Mucosa of descending colon (tissue), 3 donors: Measurements from ENCODE around the gene SLX9. TPM values are rescaled to one million over a fixed set of nuclear protein-coding genes. Genes with fewer than 3 reads are reported as not detected.

Experiments used
- ATAC-seq: fragments of 200-7000 bp; cut with Tn5 transposase; one replicate; pipeline ENCODE4 v1.9.1; 2020; ENCODE audit warnings: mild to moderate bottlenecking, moderate library complexity
- DNase-seq, 3 donors: peaks; one replicate each; pipeline ENCODE4 v3.0.0-alpha.2; 2020
- H3K36me3 ChIP-seq: fragments of 200-600 bp; one replicate; pipeline ENCODE4 v1.8.0; 2021; ENCODE audit warnings: low read depth, mild to moderate bottlenecking
- H3K4me1 ChIP-seq: fragments of 200-600 bp; one replicate; pipeline ENCODE4 v1.8.0; 2021; ENCODE audit warnings: low read depth, mild to moderate bottlenecking
- H3K4me3 ChIP-seq: fragments of 200-600 bp; one replicate; pipeline ENCODE4 v1.8.0; 2021; ENCODE audit warnings: mild to moderate bottlenecking
- H3K9me3 ChIP-seq: fragments of 200-600 bp; one replicate; pipeline ENCODE4 v1.8.0; 2021; ENCODE audit warnings: mild to moderate bottlenecking
- CTCF ChIP-seq: fragments of 200-600 bp; IDR thresholded peaks from one replicate; pipeline ENCODE4 v1.8.0; 2022; ENCODE audit warnings: antibody characterized with exemption, mild to moderate bottlenecking
- intact Hi-C, 2 donors: fragments of 100-400 bp; cut with DNase I in 1 of 2; cut with micrococcal nuclease in 1 of 2; formaldehyde crosslinking; loops; one replicate each; pipeline versions ENCODE4 v1.11.0 to v1.11.1; 2022; cut with DNase I, micrococcal nuclease
- total RNA-seq, 3 donors: library from RNA; stranded (reverse); fragmentation: NEBNext Ultra II Directional in 2 of 3; extraction: Animal tissue kit (Norgen Biotek cat#: 25700) in 2 of 3; gene quantifications; one replicate each; pipeline versions ENCODE4 v1.2.1 to v1.2.4, GENCODE V29; 2021 to 2023
- donor health status: DM: no; HTN: no; CAD: no; lungs with moderate emphysema.
- donor health status: DM: no; HTN: no; CAD: no.
- donor health status: DM: no; HTN: yes; CAD: no.

Gene SLX9
- total RNA-seq, 3 donors from 2014 or later, result 19.8 to 42.2 (median 20.9) TPM

GRCh38 chr21:45006536-45007095 lies 66.8 kb downstream of the SLX9 start:
- no peak for ATAC-seq
- Histone ChIP-seq H3K9me3 (no peaks in the 10 kb centered on the region), H3K4me1 (no peaks in the 10 kb centered on the region), H3K4me3 (no peak overlapping the region), H3K36me3 (no peaks in the 10 kb centered on the region)
- no peak for TF ChIP-seq CTCF
- intact Hi-C loops, result no loop called here
- no peak for DNase-seq

GRCh38 chr21:45009616-45010015 lies 69.8 kb downstream of the SLX9 start:
- Histone ChIP-seq H3K4me3 (no peak overlapping the region), H3K36me3 (no peaks in the 10 kb centered on the region), H3K9me3 (no peaks in the 10 kb centered on the region), H3K4me1 (no peaks in the 10 kb centered on the region)
- no peak for ATAC-seq
- intact Hi-C loops, result no loop called here
- TF ChIP-seq CTCF, result no peak
- DNase-seq, result no peak

GRCh38 chr21:45010096-45010495 lies 70.3 kb downstream of the SLX9 start:
- ATAC-seq, result no peak
- H3K36me3 ChIP-seq, result no peaks in the 10 kb centered on the region
- intact Hi-C loops, result no loop called here
- H3K4me3 ChIP-seq, result no peak overlapping the region
- no peaks in the 10 kb centered on the region for H3K4me1 ChIP-seq
- no peak for DNase-seq
- no peak for TF ChIP-seq CTCF
- H3K9me3 ChIP-seq, result no peaks in the 10 kb centered on the region

GRCh38 chr21:45010860-45011259 lies 71.0 kb downstream of the SLX9 start:
- H3K4me1 ChIP-seq, result no peaks in the 10 kb centered on the region
- no peak overlapping the region for H3K4me3 ChIP-seq
- DNase-seq (peak in 2 of 3 donors; percentile 7 to 25), ATAC-seq (no peak)
- H3K9me3 ChIP-seq, result no peaks in the 10 kb centered on the region
- H3K36me3 ChIP-seq, result no peaks in the 10 kb centered on the region
- TF ChIP-seq CTCF, result no peak
- intact Hi-C loops, result no loop called here

- ATAC-seq, result no peak
- no peak for TF ChIP-seq CTCF
- H3K36me3 ChIP-seq, result no peaks in the 10 kb centered on the region
- intact Hi-C loops, result no loop called here
- H3K4me3 ChIP-seq, result no peak overlapping the region
- no peaks in the 10 kb centered on the region for H3K4me1 ChIP-seq
- DNase-seq, result peak in 2 of 3 donors; percentile 9 to 36
- H3K9me3 ChIP-seq, result no peaks in the 10 kb centered on the region
Observed at GRCh38 chr21:45011426-45011825, 71.6 kb downstream of the SLX9 start.
